ENCODE data around the gene ESPNL. TPM values are rescaled to one million over a fixed set of nuclear protein-coding genes. Genes with fewer than 3 reads are reported as not detected.

Gene ESPNL
- total RNA-seq, 1 experiment from 2014 or later, result 1.1 TPM

DNA sequence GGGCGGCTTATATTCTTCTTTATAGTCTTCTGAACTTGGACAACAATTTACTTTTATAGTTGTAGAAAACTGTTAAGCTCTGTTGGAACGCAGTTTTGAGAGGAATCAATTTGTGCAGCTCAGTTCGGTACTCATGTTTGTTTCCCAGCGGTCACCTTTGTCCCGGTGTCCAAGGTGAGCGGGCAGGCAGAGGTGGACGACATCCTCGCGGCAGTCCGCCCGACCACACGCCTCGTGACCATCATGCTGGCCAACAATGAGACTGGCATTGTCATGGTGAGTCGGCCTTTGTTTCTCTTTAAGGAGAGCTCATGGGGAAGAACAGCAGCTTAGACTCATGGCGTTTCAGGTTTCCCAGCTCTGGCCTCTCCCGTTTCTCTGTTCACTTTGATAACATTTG lies 18.6 kb upstream of the ESPNL start:
- TF ChIP-seq, protein P1, sequence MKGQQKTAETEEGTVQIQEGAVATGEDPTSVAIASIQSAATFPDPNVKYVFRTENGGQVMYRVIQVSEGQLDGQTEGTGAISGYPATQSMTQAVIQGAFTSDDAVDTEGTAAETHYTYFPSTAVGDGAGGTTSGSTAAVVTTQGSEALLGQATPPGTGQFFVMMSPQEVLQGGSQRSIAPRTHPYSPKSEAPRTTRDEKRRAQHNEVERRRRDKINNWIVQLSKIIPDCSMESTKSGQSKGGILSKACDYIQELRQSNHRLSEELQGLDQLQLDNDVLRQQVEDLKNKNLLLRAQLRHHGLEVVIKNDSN (CRISPR knock-in tag; IDR thresholded peaks at IDR 0.05), result no peak
- no peak for TF ChIP-seq ESRRA (CRISPR knock-in tag; IDR thresholded peaks at IDR 0.05; ENCODE audit: borderline replicate concordance)
- no peak for TF ChIP-seq ZNF263 (CRISPR knock-in tag; IDR thresholded peaks at IDR 0.05; ENCODE audit: low read depth)
- no peak for TF ChIP-seq RORB (CRISPR knock-in tag; IDR thresholded peaks at IDR 0.05)
- Mint-ChIP-seq H3K9me3 (peaks cover 5% of the 10 kb centered on the region; the same call in 1 of the 2 replicates), H3K27me3 (ENCODE audit: low read depth) (no peaks in the 10 kb centered on the region), H3K4me1 (peaks cover 15% of the 10 kb centered on the region), H3K27ac (peak overlapping the region; percentile 31; the same call in 1 of the 2 replicates), H3K4me3 (no peak overlapping the region), H3K36me3 (peaks cover 88% of the 10 kb centered on the region)
- ChIA-PET POLR2A (no interaction called here), CTCF (no interaction called here)
- ATAC-seq (no peak), DNase-seq (ENCODE audit: low spot score) (no peak)

GRCh38 chr2:238082151-238082550 lies 18.0 kb upstream of the ESPNL start:
- H3K9me3 Mint-ChIP-seq, result peaks cover 5% of the 10 kb centered on the region; the same call in 1 of the 2 replicates
- TF ChIP-seq ZNF263 (CRISPR knock-in tag; IDR thresholded peaks at IDR 0.05; ENCODE audit: low read depth) (no peak), CREM (CRISPR knock-in tag; IDR thresholded peaks at IDR 0.05) (no peak), NR3C1 (CRISPR knock-in tag; conservative IDR thresholded peaks at IDR 0.05; ENCODE audit: low read depth) (no peak), SOX15 (CRISPR knock-in tag; IDR thresholded peaks at IDR 0.05) (no peak), IRF1 (CRISPR knock-in tag; IDR thresholded peaks at IDR 0.05) (no peak), JUN (CRISPR knock-in tag; IDR thresholded peaks at IDR 0.05) (no peak), ZSCAN18 (CRISPR knock-in tag; IDR thresholded peaks at IDR 0.05) (no peak), EMX1 (CRISPR knock-in tag; IDR thresholded peaks at IDR 0.05) (no peak), SMAD4 (CRISPR knock-in tag; IDR thresholded peaks at IDR 0.05) (no peak), ZNF232 (CRISPR knock-in tag; IDR thresholded peaks at IDR 0.05) (no peak), GTF2I (CRISPR knock-in tag; conservative IDR thresholded peaks at IDR 0.05) (no peak), CREB1 (CRISPR knock-in tag; IDR thresholded peaks at IDR 0.05) (no peak), TP53 (CRISPR knock-in tag; IDR thresholded peaks at IDR 0.05) (no peak), ATF3 (CRISPR knock-in tag; conservative IDR thresholded peaks at IDR 0.05) (no peak), ATF6 (CRISPR knock-in tag; IDR thresholded peaks at IDR 0.05) (no peak)
- TF ChIP-seq, protein P2, sequence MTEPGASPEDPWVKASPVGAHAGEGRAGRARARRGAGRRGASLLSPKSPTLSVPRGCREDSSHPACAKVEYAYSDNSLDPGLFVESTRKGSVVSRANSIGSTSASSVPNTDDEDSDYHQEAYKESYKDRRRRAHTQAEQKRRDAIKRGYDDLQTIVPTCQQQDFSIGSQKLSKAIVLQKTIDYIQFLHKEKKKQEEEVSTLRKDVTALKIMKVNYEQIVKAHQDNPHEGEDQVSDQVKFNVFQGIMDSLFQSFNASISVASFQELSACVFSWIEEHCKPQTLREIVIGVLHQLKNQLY (CRISPR knock-in tag; IDR thresholded peaks at IDR 0.05), result no peak
- H3K27ac Mint-ChIP-seq, result no peak overlapping the region
- peaks cover 89% of the 10 kb centered on the region for H3K36me3 Mint-ChIP-seq
- no peaks in the 10 kb centered on the region for H3K27me3 Mint-ChIP-seq (ENCODE audit: low read depth)
- ChIA-PET POLR2A (no interaction called here), CTCF (interaction anchor here (0.7 kb wide), 1 partner anchor 1503 kb away, joined by 3 read pairs; no protein-coding TSS in a partner anchor)
- DNase-seq (ENCODE audit: low spot score) (no peak), ATAC-seq (no peak)
- no peak overlapping the region for H3K4me3 Mint-ChIP-seq
- peaks cover 12% of the 10 kb centered on the region for H3K4me1 Mint-ChIP-seq

All from WTC11 (cell line).